Effector memory CD4-positive, alpha-beta T cell (primary cell): ENCODE results near the gene FGF1.

Experiments
- DNase-seq, 3 donors: peaks; one replicate each; pipeline ENCODE4 v3.0.0-alpha.2; 2020
- H3K27ac ChIP-seq: 2 replicates; pipeline ENCODE4 v1.7.0; 2013; ENCODE audit warnings: mild to moderate bottlenecking, low read length, moderate library complexity; ENCODE audit not compliant: insufficient read depth, poor library complexity, severe bottlenecking
- H3K27me3 ChIP-seq: replicated peaks from 2 replicates; pipeline ENCODE4 v1.7.0; 2013; ENCODE audit warnings: mild to moderate bottlenecking, low read length; ENCODE audit not compliant: insufficient read depth, control insufficient read depth, poor library complexity, severe bottlenecking
- H3K36me3 ChIP-seq: 2 replicates; pipeline ENCODE4 v1.7.0; 2013; ENCODE audit warnings: mild to moderate bottlenecking, low read length, moderate library complexity; ENCODE audit not compliant: control insufficient read depth, insufficient read depth
- H3K4me1 ChIP-seq: 2 replicates; pipeline ENCODE4 v1.7.0; 2013; ENCODE audit warnings: low read length, mild to moderate bottlenecking; ENCODE audit not compliant: control insufficient read depth, insufficient read depth, poor library complexity, severe bottlenecking
- H3K4me3 ChIP-seq: 2 replicates; pipeline ENCODE4 v1.7.0; 2013; ENCODE audit warnings: low read length, low read depth, mild to moderate bottlenecking; ENCODE audit not compliant: insufficient read depth, poor library complexity, severe bottlenecking
- H3K9me3 ChIP-seq: 2 replicates; pipeline ENCODE4 v1.7.0; 2013; ENCODE audit warnings: mild to moderate bottlenecking, low read length, moderate library complexity; ENCODE audit not compliant: control insufficient read depth

The FGF1 gene

GRCh38 chr5:142671266-142671665 is 14.6 kb downstream of the FGF1 start:
- Histone ChIP-seq H3K36me3 (no peaks in the 10 kb centered on the region), H3K27me3 (no peaks in the 10 kb centered on the region), H3K4me3 (no peak overlapping the region), H3K9me3 (no peaks in the 10 kb centered on the region), H3K27ac (no peak overlapping the region), H3K4me1 (no peaks in the 10 kb centered on the region)
- DNase-seq, result no peak

DNA sequence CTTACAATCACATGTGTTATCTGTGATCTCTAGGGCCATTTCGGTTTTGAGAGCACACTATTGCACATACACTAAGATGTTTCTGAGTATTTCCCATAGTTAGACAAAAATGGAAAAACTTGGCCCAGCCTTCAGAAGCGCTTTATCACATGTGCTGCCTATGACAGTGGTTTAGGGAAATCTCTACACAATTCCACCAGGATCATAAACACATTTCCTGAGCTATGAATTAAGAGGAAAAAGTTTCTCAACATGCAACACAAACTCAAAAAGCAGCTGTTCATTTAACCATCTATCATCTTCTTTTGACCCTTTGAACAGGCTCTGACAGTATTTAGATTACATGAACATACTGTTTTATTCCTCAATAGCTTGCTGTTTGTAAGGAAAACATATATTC is 15.1 kb downstream of the FGF1 start:
- Histone ChIP-seq H3K27ac (no peak overlapping the region), H3K9me3 (no peaks in the 10 kb centered on the region), H3K4me1 (no peaks in the 10 kb centered on the region), H3K36me3 (no peaks in the 10 kb centered on the region), H3K27me3 (no peaks in the 10 kb centered on the region), H3K4me3 (no peak overlapping the region)
- DNase-seq, result no peak

DNA sequence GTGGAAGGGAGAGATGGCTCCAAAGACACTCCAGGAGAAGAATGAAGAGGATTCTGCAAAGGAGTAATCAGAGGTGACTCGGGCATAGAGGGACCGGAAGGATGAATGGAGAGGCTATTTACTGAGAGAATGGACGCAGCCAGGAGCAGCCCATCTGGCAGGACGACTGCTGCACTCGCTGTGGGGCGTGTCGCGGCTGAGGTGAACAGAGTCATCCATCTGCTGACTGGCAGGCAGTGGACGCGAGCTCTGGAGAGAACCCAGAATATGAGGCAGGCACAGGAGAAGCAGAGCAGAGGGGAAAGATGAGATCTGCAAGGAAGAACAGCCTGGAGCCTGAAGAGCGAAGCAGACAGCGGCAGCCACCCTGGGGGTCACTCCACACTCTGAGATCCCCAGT is 16.4 kb downstream of the FGF1 start:
- no peaks in the 10 kb centered on the region for H3K27me3 ChIP-seq
- no peaks in the 10 kb centered on the region for H3K4me1 ChIP-seq
- no peak for DNase-seq
- no peaks in the 10 kb centered on the region for H3K36me3 ChIP-seq
- H3K4me3 ChIP-seq, result no peak overlapping the region
- H3K9me3 ChIP-seq, result no peaks in the 10 kb centered on the region
- H3K27ac ChIP-seq, result no peak overlapping the region

DNA sequence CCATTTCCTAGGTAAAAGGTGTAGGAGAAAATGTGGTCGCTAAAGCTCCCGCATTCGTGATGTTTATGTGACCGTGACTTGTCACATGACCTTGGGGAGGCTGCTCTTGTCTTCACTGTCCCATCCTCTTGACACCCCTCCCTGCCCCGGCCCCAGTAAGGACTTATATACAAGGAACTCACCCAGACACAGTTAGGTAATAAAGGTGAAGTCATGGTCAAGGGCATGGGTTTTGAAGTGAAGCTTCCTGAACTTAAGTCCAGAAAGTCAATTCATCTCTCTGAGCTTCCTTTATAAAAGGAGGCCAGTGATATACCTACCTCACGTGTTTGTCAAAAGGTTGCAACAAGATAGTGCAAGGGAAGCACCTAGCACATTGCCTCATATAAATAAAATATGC is 17.6 kb downstream of the FGF1 start:
- H3K27me3 ChIP-seq, result no peaks in the 10 kb centered on the region
- H3K4me1 ChIP-seq, result no peaks in the 10 kb centered on the region
- no peaks in the 10 kb centered on the region for H3K9me3 ChIP-seq
- H3K36me3 ChIP-seq, result no peaks in the 10 kb centered on the region
- H3K27ac ChIP-seq, result no peak overlapping the region
- no peak for DNase-seq
- H3K4me3 ChIP-seq, result no peak overlapping the region

DNA sequence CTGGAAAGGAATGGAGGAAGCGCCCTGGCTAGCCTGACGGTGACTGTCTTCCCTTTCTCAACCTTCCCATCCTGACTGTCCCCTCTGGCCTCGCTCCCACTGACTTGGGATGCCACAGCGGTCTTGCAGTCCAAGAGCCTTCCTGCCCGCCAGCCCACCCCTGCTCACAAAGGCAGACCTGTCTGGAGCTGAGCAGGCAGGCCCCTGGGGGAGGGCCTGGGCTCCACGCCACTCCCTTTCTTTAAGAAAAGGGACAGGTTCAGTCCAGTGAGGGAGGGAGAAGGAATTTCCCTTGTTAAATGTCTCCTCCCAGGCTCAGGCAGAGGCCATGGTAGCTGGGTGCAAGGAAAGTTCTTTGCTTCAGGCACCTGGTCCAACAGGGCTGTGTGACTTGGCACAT is 18.1 kb downstream of the FGF1 start:
- no peak for DNase-seq
- Histone ChIP-seq H3K27ac (no peak overlapping the region), H3K4me1 (no peaks in the 10 kb centered on the region)

DNA sequence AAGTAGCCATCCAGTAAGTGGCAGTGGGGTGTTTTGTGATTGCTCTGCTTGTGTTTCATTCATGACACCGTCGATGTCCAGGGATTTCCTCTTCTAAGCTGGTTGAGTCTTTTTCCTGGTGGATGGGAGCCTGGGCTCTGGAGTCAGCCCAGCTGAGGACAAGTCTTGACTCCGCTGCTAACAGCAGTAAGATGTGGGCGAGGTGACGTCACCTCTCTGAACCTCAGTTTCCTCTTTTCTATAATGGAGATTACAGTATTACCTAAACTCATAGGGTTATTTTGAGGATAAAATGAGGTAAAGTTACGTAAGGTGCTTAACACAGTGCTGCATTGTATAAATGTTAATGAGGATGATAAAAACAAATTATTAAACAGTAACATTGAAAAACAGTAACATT is 21.3 kb downstream of the FGF1 start:
- no peak for DNase-seq
- Histone ChIP-seq H3K27me3 (no peaks in the 10 kb centered on the region), H3K27ac (no peak overlapping the region), H3K36me3 (no peaks in the 10 kb centered on the region), H3K9me3 (no peaks in the 10 kb centered on the region), H3K4me3 (no peak overlapping the region), H3K4me1 (no peaks in the 10 kb centered on the region)

More for the DNA sequence above, 18.1 kb downstream of the FGF1 start:
- H3K27me3 ChIP-seq, result no peaks in the 10 kb centered on the region
- no peaks in the 10 kb centered on the region for H3K9me3 ChIP-seq
- H3K36me3 ChIP-seq, result no peaks in the 10 kb centered on the region
- no peak overlapping the region for H3K4me3 ChIP-seq

DNA sequence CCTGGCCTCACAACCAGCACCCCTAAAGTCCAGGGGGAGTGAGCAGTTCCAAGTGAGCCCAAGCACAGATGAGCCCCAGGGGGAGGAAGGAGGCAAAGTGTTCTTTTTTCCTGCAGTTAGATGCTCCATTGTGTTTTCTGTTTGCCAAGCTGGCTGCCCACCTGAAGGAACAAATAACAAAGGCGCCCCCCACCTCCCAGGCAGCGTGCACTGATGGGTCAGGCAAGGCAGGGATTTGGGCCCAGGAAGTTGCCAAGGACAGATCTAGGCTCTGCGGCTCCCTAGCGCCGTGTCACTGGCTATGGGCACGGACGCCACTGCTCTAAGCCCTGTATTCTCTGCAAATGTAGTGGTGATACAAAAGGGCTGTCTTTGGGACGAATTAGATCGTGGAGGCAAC is 21.8 kb downstream of the FGF1 start:
- no peaks in the 10 kb centered on the region for H3K27me3 ChIP-seq
- no peak overlapping the region for H3K27ac ChIP-seq
- no peaks in the 10 kb centered on the region for H3K4me1 ChIP-seq
- H3K4me3 ChIP-seq, result no peak overlapping the region
- no peaks in the 10 kb centered on the region for H3K36me3 ChIP-seq
- DNase-seq, result no peak
- H3K9me3 ChIP-seq, result no peaks in the 10 kb centered on the region

DNA sequence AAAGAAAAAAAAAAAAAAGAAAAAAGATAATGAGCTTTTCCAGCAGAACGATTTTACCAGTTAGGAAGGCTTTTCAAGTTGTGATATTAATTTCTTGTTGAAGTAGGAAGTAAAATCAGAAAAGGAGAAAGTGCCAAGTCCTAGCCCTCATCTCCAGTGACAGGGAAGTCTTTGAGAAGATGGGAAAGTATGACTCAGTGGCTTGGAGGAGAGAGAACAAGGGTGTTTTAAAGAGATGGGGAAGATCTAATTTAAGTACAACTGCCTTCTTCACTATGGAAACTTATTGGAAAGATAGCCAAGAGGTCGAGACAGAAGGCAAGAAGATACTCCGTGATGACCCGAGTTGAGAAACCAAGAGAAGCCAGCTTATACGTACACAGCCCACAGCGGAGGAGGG is 22.6 kb downstream of the FGF1 start:
- no peaks in the 10 kb centered on the region for H3K4me1 ChIP-seq
- no peak for DNase-seq
- no peak overlapping the region for H3K27ac ChIP-seq
- H3K4me3 ChIP-seq, result no peak overlapping the region
- H3K36me3 ChIP-seq, result no peaks in the 10 kb centered on the region
- no peaks in the 10 kb centered on the region for H3K27me3 ChIP-seq
- H3K9me3 ChIP-seq, result no peaks in the 10 kb centered on the region

DNA sequence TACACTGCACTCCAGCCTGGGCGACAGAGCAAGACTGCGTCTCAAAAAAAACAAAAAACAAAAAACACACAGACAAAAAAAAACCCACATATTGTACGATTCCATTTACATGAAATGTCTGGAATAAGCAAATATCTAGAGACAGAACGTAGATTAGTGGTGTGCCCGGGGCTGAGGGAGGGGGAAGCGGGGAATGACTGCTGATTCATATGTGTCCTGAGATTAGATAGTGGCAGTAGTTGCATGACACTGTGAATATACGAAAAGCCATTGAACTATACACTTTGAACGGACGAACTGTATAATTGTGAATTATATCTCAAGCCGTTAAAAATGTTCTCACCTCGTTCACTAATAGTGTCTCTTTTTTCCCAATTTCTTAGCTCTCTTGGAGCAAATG is 23.9 kb downstream of the FGF1 start:
- Histone ChIP-seq H3K36me3 (no peaks in the 10 kb centered on the region), H3K27me3 (no peaks in the 10 kb centered on the region), H3K4me3 (no peak overlapping the region), H3K9me3 (no peaks in the 10 kb centered on the region), H3K4me1 (no peaks in the 10 kb centered on the region), H3K27ac (no peak overlapping the region)
- DNase-seq, result no peak

DNA sequence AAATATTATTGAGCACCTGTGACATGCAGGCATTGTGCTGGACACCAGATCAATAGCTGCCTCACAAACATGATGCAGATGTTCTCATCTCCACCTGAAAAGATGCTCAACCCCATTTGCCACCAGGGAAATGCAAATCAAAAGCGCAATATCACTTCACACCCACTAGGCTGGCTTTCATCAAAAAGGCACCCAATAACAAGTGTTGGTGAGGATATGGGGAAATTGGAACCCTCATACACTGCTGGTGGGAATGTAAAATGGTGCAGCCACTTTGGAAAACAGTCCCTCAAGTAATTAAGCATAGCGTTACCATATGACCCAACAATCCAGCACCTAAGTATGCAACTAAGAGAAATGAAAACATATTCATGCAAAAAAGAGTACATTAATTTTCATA is 24.7 kb downstream of the FGF1 start:
- no peaks in the 10 kb centered on the region for H3K27me3 ChIP-seq
- no peak overlapping the region for H3K4me3 ChIP-seq
- H3K36me3 ChIP-seq, result no peaks in the 10 kb centered on the region
- no peak for DNase-seq
- no peaks in the 10 kb centered on the region for H3K9me3 ChIP-seq
- H3K4me1 ChIP-seq, result no peaks in the 10 kb centered on the region
- H3K27ac ChIP-seq, result no peak overlapping the region

DNA sequence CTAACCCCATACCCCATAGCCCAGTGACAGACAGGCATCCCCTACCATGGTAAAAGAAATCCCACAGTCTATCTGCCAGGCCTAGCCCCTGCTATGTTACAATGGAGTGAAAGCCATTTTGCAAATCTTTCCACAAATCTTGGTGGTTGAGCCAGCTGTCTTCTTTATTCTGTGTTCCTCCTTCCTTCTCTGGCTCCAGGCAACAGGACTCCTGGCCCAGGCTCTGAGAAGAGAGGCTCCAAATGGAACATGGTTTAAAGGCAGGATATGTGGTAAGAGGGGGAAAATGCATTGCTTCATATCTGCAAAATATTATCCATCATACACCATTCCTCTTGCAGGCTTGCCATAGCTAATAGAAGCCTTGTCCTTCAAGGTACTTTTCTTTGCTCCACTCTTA is 25.2 kb downstream of the FGF1 start:
- Histone ChIP-seq H3K9me3 (no peaks in the 10 kb centered on the region), H3K4me1 (peaks cover 2% of the 10 kb centered on the region), H3K36me3 (no peaks in the 10 kb centered on the region), H3K4me3 (no peak overlapping the region), H3K27ac (no peak overlapping the region), H3K27me3 (no peaks in the 10 kb centered on the region)
- DNase-seq, result no peak
